Smooth muscle cell (in vitro differentiated cells): ENCODE results near the gene ACSS2. TPM values are rescaled to one million over a fixed set of nuclear protein-coding genes. Genes with fewer than 3 reads are reported as not detected.

Source experiments
- DNase-seq: peaks from one replicate; lab custom pipeline; 2025; ENCODE audit not compliant: unreplicated experiment; lab: John Stamatoyannopoulos, UW
- H2AFZ ChIP-seq: fragments of 200-600 bp; sonication (generic); 2 replicates; pipeline ENCODE4 v1.6.0; 2016; ENCODE audit warnings: antibody characterized with exemption, low read depth, mild to moderate bottlenecking
- H3F3A ChIP-seq: fragments of 200-600 bp; sonication (generic); 2 replicates; pipeline ENCODE4 v1.6.0; 2017; ENCODE audit warnings: antibody characterized with exemption, low read depth
- H3K27ac ChIP-seq: fragments of 200-600 bp; sonication (generic); 2 replicates; pipeline ENCODE4 v1.5.1; 2016; ENCODE audit warnings: low read depth, mild to moderate bottlenecking
- H3K27me3 ChIP-seq: fragments of 200-600 bp; sonication (generic); 2 replicates; pipeline ENCODE4 v1.6.1; 2016; ENCODE audit warnings: low read depth, mild to moderate bottlenecking
- H3K36me3 ChIP-seq: fragments of 200-600 bp; sonication (generic); 2 replicates; pipeline ENCODE4 v1.5.1; 2016; ENCODE audit warnings: low read depth
- H3K4me1 ChIP-seq: fragments of 200-600 bp; sonication (generic); 2 replicates; pipeline ENCODE4 v1.5.1; 2016; ENCODE audit warnings: low read depth
- H3K4me2 ChIP-seq: fragments of 200-600 bp; sonication (generic); 2 replicates; pipeline ENCODE4 v1.6.0; 2016; ENCODE audit warnings: mild to moderate bottlenecking
- H3K4me3 ChIP-seq: fragments of 200-600 bp; sonication (generic); 2 replicates; pipeline ENCODE4 v1.5.1; 2016; ENCODE audit warnings: mild to moderate bottlenecking
- H3K79me2 ChIP-seq: fragments of 200-600 bp; sonication (generic); 2 replicates; pipeline ENCODE4 v1.6.0; 2016; ENCODE audit warnings: low read depth, mild to moderate bottlenecking
- H3K9ac ChIP-seq: fragments of 200-600 bp; sonication (generic); 2 replicates; pipeline ENCODE4 v1.6.0; 2016; ENCODE audit warnings: low read depth
- H3K9me3 ChIP-seq: fragments of 200-600 bp; sonication (generic); replicated peaks from 2 replicates; pipeline ENCODE4 v1.5.1; 2016; ENCODE audit warnings: low read depth
- H4K20me1 ChIP-seq: fragments of 200-600 bp; sonication (generic); 2 replicates; pipeline ENCODE4 v1.6.0; 2016; ENCODE audit warnings: low read depth
- CTCF ChIP-seq: fragments of 200-600 bp; sonication (generic); IDR thresholded peaks from 2 replicates; pipeline ENCODE4 v1.5.1; 2017; ENCODE audit warnings: borderline replicate concordance, mild to moderate bottlenecking, antibody characterized with exemption; ENCODE audit not compliant: insufficient read depth, poor library complexity, severe bottlenecking
- WGBS: methylation state at CpG from one replicate; pipeline ENCODE4 v1.1.7; 2016; ENCODE audit warnings: low lambda C conversion rate; 5-methylcytosine and 5-hydroxymethylcytosine counted together
- polyA plus RNA-seq: library from polyadenylated mRNA; unstranded; fragments of >200 nt; fragmentation: Nextera tagmentation; extraction: Ambion mirVana; gene quantifications from 2 replicates; pipeline ENCODE4 v1.2.1, GENCODE V29; 2016
- total RNA-seq: library from RNA; depleted of rRNA; stranded (reverse); fragments of >200 nt; gene quantifications from 2 replicates; pipeline ENCODE4 v1.2.3, GENCODE V29; 2014

ACSS2 gene
- total and polyA plus RNA-seq, 2 experiments from 2014 or later, result 35.1 to 37.7 TPM

- no peaks in the 10 kb centered on the region for H3K36me3 ChIP-seq
- WGBS, result 52% methylated on average over 1 of the region's 1 CpG
- no peak for TF ChIP-seq CTCF
Measured at GRCh38 chr20:34940081-34940481, 63.7 kb downstream of the ACSS2 start.

GRCh38 chr20:34941226-34941625 is 64.8 kb downstream of the ACSS2 start:
- no peaks in the 10 kb centered on the region for H3K4me1 ChIP-seq
- H3K4me2 ChIP-seq, result no peak overlapping the region
- H2AFZ ChIP-seq, result no peak overlapping the region
- no peaks in the 10 kb centered on the region for H3K79me2 ChIP-seq
- H3K4me3 ChIP-seq, result no peak overlapping the region
- no peaks in the 10 kb centered on the region for H3F3A ChIP-seq
- no peaks in the 10 kb centered on the region for H3K9me3 ChIP-seq
- H3K9ac ChIP-seq, result no peak overlapping the region
- DNase-seq, result no peak
- no peaks in the 10 kb centered on the region for H3K27me3 ChIP-seq
- no peak for TF ChIP-seq CTCF
- no peaks in the 10 kb centered on the region for H3K36me3 ChIP-seq
- no peak overlapping the region for H3K27ac ChIP-seq
- no peaks in the 10 kb centered on the region for H4K20me1 ChIP-seq
- 78% methylated on average over 4 of the region's 4 CpGs for WGBS

More at GRCh38 chr20:34940081-34940481, 63.7 kb downstream of the ACSS2 start:
- Histone ChIP-seq H4K20me1 (no peaks in the 10 kb centered on the region), H3K4me2 (peak overlapping the region; percentile 6), H3K27ac (no peak overlapping the region), H3K9me3 (no peaks in the 10 kb centered on the region), H3K27me3 (no peaks in the 10 kb centered on the region), H3K4me3 (no peak overlapping the region), H2AFZ (no peak overlapping the region), H3K79me2 (no peaks in the 10 kb centered on the region), H3K9ac (no peak overlapping the region), H3F3A (no peaks in the 10 kb centered on the region), H3K4me1 (no peaks in the 10 kb centered on the region)
- DNase-seq, result no peak

GRCh38 chr20:34942301-34942700 is 65.9 kb downstream of the ACSS2 start:
- H3K4me3 ChIP-seq, result no peak overlapping the region
- no peak for TF ChIP-seq CTCF
- H3K27ac ChIP-seq, result no peak overlapping the region
- peaks cover 4% of the 10 kb centered on the region for H4K20me1 ChIP-seq
- H3K4me2 ChIP-seq, result no peak overlapping the region
- no peaks in the 10 kb centered on the region for H3K79me2 ChIP-seq
- H3K9ac ChIP-seq, result no peak overlapping the region
- no peaks in the 10 kb centered on the region for H3K4me1 ChIP-seq
- no peaks in the 10 kb centered on the region for H3K9me3 ChIP-seq
- no peaks in the 10 kb centered on the region for H3F3A ChIP-seq
- H3K36me3 ChIP-seq, result no peaks in the 10 kb centered on the region
- no peak overlapping the region for H2AFZ ChIP-seq
- 94% methylated on average over 9 of the region's 9 CpGs for WGBS
- H3K27me3 ChIP-seq, result no peaks in the 10 kb centered on the region
- DNase-seq, result no peak

GRCh38 chr20:34943808-34944567 is 67.6 kb downstream of the ACSS2 start:
- TF ChIP-seq CTCF, result no peak
- no peaks in the 10 kb centered on the region for H3K9me3 ChIP-seq
- H3F3A ChIP-seq, result no peaks in the 10 kb centered on the region
- peaks cover 4% of the 10 kb centered on the region for H4K20me1 ChIP-seq
- H3K4me1 ChIP-seq, result no peaks in the 10 kb centered on the region
- no peaks in the 10 kb centered on the region for H3K27me3 ChIP-seq
- H3K4me3 ChIP-seq, result no peak overlapping the region
- H3K9ac ChIP-seq, result no peak overlapping the region
- no peak overlapping the region for H2AFZ ChIP-seq
- H3K27ac ChIP-seq, result no peak overlapping the region
- H3K4me2 ChIP-seq, result no peak overlapping the region
- H3K79me2 ChIP-seq, result no peaks in the 10 kb centered on the region
- DNase-seq, result no peak
- 93% methylated on average over 2 of the region's 2 CpGs for WGBS
- no peaks in the 10 kb centered on the region for H3K36me3 ChIP-seq
